Cardiac septum (tissue), 1 donor: Measurements from ENCODE around the gene RMND1. TPM values are rescaled to one million over a fixed set of nuclear protein-coding genes. Genes with fewer than 3 reads are reported as not detected.
"Not testable (repeated sequence)": the region's sequence is repeated elsewhere in the genome, so short reads cannot be mapped to it uniquely, and the experiment has no call there.

Source experiments
- DNase-seq: peaks from one replicate; pipeline ENCODE4 v3.0.0-alpha.2; 2020; ENCODE audit warnings: low spot score
- intact Hi-C: fragments of 100-400 bp; cut with DNase I; formaldehyde crosslinking; loops from one replicate; pipeline ENCODE4 v1.14.0; 2022
- total RNA-seq: library from RNA; stranded (reverse); fragmentation: NEBNext Ultra II Directional; extraction: Animal tissue kit (Norgen Biotek cat#: 25700); gene quantifications from one replicate; pipeline ENCODE4 v1.2.1, GENCODE V29; 2021
- donor health status: DM: no; HTN: no; CAD: no.

Gene RMND1
- total RNA-seq, 1 donor from 2014 or later, result 11.5 TPM

DNA sequence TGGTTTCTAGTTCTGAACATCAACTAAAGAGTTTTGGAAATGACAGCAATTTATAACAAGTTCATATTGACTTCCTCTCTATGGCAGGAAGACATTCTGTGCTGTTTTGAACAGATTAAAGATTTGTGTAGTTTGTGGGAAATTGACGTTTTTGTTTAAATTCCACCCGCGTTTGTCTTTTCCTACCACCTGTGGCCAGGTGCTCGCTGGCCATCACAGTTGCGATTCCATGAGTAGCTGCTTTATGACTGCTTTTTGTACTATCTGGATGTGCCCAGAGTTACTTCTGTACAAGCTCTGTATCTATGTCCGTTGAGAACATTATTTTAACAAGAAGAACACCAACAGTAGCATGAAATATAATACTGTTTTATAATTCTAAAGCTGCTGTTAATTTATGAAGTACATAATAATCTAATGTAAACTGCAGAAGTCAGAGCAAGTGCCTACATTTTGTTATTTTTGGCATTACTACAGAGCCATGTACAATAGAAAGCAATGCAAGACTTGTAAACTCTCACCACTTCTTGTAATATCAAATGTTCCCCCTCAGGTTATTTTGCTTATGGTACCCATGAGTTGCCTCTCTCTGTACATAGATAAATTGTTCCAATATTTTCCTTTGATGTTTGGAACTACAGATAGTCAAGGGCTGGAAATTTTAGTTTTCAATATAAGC, 94.0 kb downstream of the RMND1 start:
- intact Hi-C loops, result no loop called here
- DNase-seq, result no peak

- DNase-seq, intact Hi-C loops: not testable (repeated sequence)
Measured at GRCh38 chr6:151356983-151357382, 94.9 kb downstream of the RMND1 start.

Other genes with a start within 250 kb of the RMND1 start
- 15.4 TPM for gene AKAP12, start 212.2 kb downstream of the RMND1 start, total RNA-seq
- gene ZBTB2, start 60.6 kb downstream of the RMND1 start, total RNA-seq, result 8.0 TPM
- 0.38 TPM for gene CCDC170, start 41.9 kb upstream of the RMND1 start, total RNA-seq